K562 (cell line): ENCODE measurements around the gene ZMYND15. TPM values are rescaled to one million over a fixed set of nuclear protein-coding genes. Genes with fewer than 3 reads are reported as not detected.

Experiments
- ATAC-seq: fragments of 200-7000 bp; cut with Tn5 transposase; 3 replicates; pipeline ENCODE4 v1.9.1; 2020; ENCODE audit warnings: moderate library complexity
- BruUV-seq: library from RNA; stranded (reverse); fragments of 400-500 nt; replicated peaks from 2 replicates; lab custom pipeline; 2021; lab: Mats Ljungman, UMichigan
- CTCF ChIA-PET: fragments of 300-600 bp; formaldehyde crosslinking; extraction: SDS; loops from one replicate; lab custom pipeline; 2021; ENCODE audit warnings: low intra/inter-chr PET ratio; lab: Yijun Ruan, JAX
- POLR2A ChIA-PET: fragments of 300-600, 350-650 bp; sonication (Branson Sonifier 250); formaldehyde crosslinking; extraction: SDS; loops from one replicate; lab custom pipeline; 2021; ENCODE audit warnings: antibody characterized with exemption, inconsistent platforms; lab: Yijun Ruan, JAX
- DNase-seq, 4 experiments: peaks; one replicate each; pipeline versions ENCODE4 v3.0.0 to v3.0.0-alpha.2; 2011 to 2018; ENCODE audit warnings: low spot score in 3 of 4, mixed read lengths in 3 of 4; ENCODE audit errors: extremely low read depth in 1 of 4
- FAIRE-seq: peaks from 2 replicates; lab custom pipeline; 2011; peaks lifted over from hg19 to GRCh38; lab: Jason Lieb, UNC
- H2AFZ ChIP-seq: 2 replicates; pipeline ENCODE4 v1.6.0; 2011; ENCODE audit warnings: low read depth, low read length, control low read depth, inconsistent platforms
- H3K27ac ChIP-seq: fragments of 200-600 bp; 3 replicates; pipeline ENCODE4 v1.8.0; 2011; ENCODE audit warnings: low read depth, mild to moderate bottlenecking, control low read depth, inconsistent platforms, low read length, moderate library complexity, mixed read lengths; ENCODE audit errors: extremely low read depth
- H3K27me3 ChIP-seq, 2 experiments: fragments of 300-600 bp in 1 of 2; 2 replicates in 1 of 2; 3 replicates in 1 of 2; pipeline versions ENCODE4 v1.6.0 to v1.8.0; 2011; ENCODE audit warnings: inconsistent platforms in 2 of 2, low read length in 2 of 2, mild to moderate bottlenecking in 1 of 2, mixed read lengths in 1 of 2, moderate library complexity in 1 of 2; ENCODE audit not compliant: control insufficient read depth in 2 of 2, insufficient read depth in 2 of 2
- H3K36me3 ChIP-seq: fragments of 300-600 bp; 3 replicates; pipeline ENCODE4 v1.8.0; 2011; ENCODE audit warnings: mild to moderate bottlenecking, low read length, inconsistent platforms; ENCODE audit not compliant: control insufficient read depth, insufficient read depth
- H3K4me1 ChIP-seq, 2 experiments: fragments of 200-600 bp in 1 of 2; replicated peaks in 1 of 2; 2 replicates in 1 of 2; 3 replicates in 1 of 2; pipeline versions ENCODE4 v1.5.1 to v1.8.0; 2011; ENCODE audit warnings: inconsistent platforms in 2 of 2, low read length in 2 of 2, mild to moderate bottlenecking in 1 of 2, mixed read lengths in 1 of 2, moderate library complexity in 1 of 2; ENCODE audit not compliant: control insufficient read depth in 2 of 2, insufficient read depth in 2 of 2
- H3K4me2 ChIP-seq: 2 replicates; pipeline ENCODE4 v1.6.1; 2011; ENCODE audit warnings: low read length, control low read depth, inconsistent platforms, mixed read lengths; ENCODE audit not compliant: insufficient read depth
- H3K4me3 ChIP-seq: fragments of 200-600 bp; sonication (generic), shearing (Covaris generic); 2 replicates; pipeline ENCODE4 v1.5.1; 2016; ENCODE audit warnings: control low read depth, inconsistent platforms
- H3K79me2 ChIP-seq: fragments of 200-600 bp; 3 replicates; pipeline ENCODE4 v1.8.0; 2011; ENCODE audit warnings: low read length, inconsistent platforms; ENCODE audit not compliant: control insufficient read depth, insufficient read depth
- H3K9ac ChIP-seq, 2 experiments: 2 replicates each; pipeline versions ENCODE4 v1.6.0 to v1.6.1; 2011; ENCODE audit warnings: low read depth in 2 of 2, low read length in 2 of 2, control low read depth in 1 of 2, inconsistent platforms in 1 of 2, mild to moderate bottlenecking in 1 of 2, mixed read lengths in 1 of 2; ENCODE audit not compliant: insufficient read depth in 1 of 2
- H3K9me1 ChIP-seq: one replicate; pipeline ENCODE4 v1.6.0; 2011; ENCODE audit warnings: inconsistent platforms, mild to moderate bottlenecking, low read length, moderate library complexity; ENCODE audit not compliant: control insufficient read depth, insufficient read depth
- H3K9me3 ChIP-seq: replicated peaks from 2 replicates; pipeline ENCODE4 v1.5.1; 2011; ENCODE audit warnings: low read depth, low read length, inconsistent platforms; ENCODE audit not compliant: control insufficient read depth, insufficient read depth
- H4K20me1 ChIP-seq: replicated peaks from 2 replicates; pipeline ENCODE4 v1.6.1; 2011; ENCODE audit warnings: low read length, inconsistent platforms, mixed read lengths; ENCODE audit not compliant: control insufficient read depth, insufficient read depth
- CHD4 ChIP-seq: fragments of 200-600 bp; sonication (generic); IDR thresholded peaks from 3 replicates; pipeline ENCODE4 v1.6.1; 2012; ENCODE audit warnings: low read depth, mild to moderate bottlenecking, mixed read lengths, low read length, inconsistent platforms; ENCODE audit not compliant: insufficient read depth, insufficient replicate concordance, poor library complexity, severe bottlenecking
- FOSL1 ChIP-seq: fragments of 200-800 bp; sonication (Bioruptor generic); conservative IDR thresholded peaks from 2 replicates; pipeline ENCODE4 v1.6.1; 2016; ENCODE audit warnings: missing genetic modification characterization, missing compliant biosample characterization
- HBP1 ChIP-seq: fragments of 450-650 bp; formaldehyde crosslinking; IDR thresholded peaks from 2 replicates; pipeline ENCODE4 v1.4.0; 2022; ENCODE audit warnings: missing genetic modification characterization
- KAT2B ChIP-seq: IDR thresholded peaks from one replicate; pipeline ENCODE4 v1.6.1; 2012; ENCODE audit warnings: low read depth, mild to moderate bottlenecking, control low read depth, inconsistent platforms, low read length, moderate library complexity
- KDM2B ChIP-seq: fragments of 250-450 bp; sonication (Bioruptor Pico); IDR thresholded peaks from 2 replicates; pipeline ENCODE4 v1.8.0; 2021; ENCODE audit warnings: mild to moderate bottlenecking, moderate library complexity
- MLX ChIP-seq, 2 experiments: fragments of 450-650 bp in 1 of 2; sonication (generic) in 1 of 2; formaldehyde crosslinking; conservative IDR thresholded peaks; 2 replicates each; pipeline versions ENCODE4 v1.4.0 to v1.8.1; 2020 to 2022; ENCODE audit warnings: mild to moderate bottlenecking in 1 of 2, missing genetic modification reagents in 1 of 2
- RUNX1 ChIP-seq: sonication (generic); IDR thresholded peaks from 2 replicates; pipeline ENCODE4 v1.6.1; 2016; ENCODE audit warnings: antibody characterized with exemption, low read depth
- SMARCA5 ChIP-seq: fragments of 450-650 bp; IDR thresholded peaks from 2 replicates; pipeline ENCODE4 v1.6.1; 2016
- TEAD4 ChIP-seq, 2 experiments: sonication (generic) in 1 of 2; formaldehyde crosslinking in 1 of 2; IDR thresholded peaks; 2 replicates each; pipeline versions ENCODE4 v1.6.1 to v1.8.0; 2012 to 2022; ENCODE audit warnings: borderline replicate concordance in 1 of 2, inconsistent platforms in 1 of 2, low read length in 1 of 2, mild to moderate bottlenecking in 1 of 2, missing genetic modification reagents in 1 of 2
- ZNF274 ChIP-seq: IDR thresholded peaks from 2 replicates; pipeline ENCODE4 v1.6.1; 2011; ENCODE audit warnings: low read depth, mild to moderate bottlenecking, low read length, moderate library complexity, borderline replicate concordance
- WGBS: fragments of 100-300 bp; shearing (Covaris generic); methylation state at CpG from one replicate; pipeline ENCODE4 v1.1.6; 2016; ENCODE audit warnings: low coverage, mixed read lengths; ENCODE audit not compliant: insufficient coverage; ENCODE audit errors: missing lambda C conversion rate; 5-methylcytosine and 5-hydroxymethylcytosine counted together
- in situ Hi-C: fragments of 300-500 bp; cut with MboI; formaldehyde crosslinking; loops from 4 replicates; pipeline ENCODE4 v1.15.0; 2018; ENCODE audit warnings: inconsistent platforms, mixed read lengths
- intact Hi-C: fragments of 100-400 bp; cut with micrococcal nuclease; formaldehyde crosslinking; loops from 2 replicates; pipeline ENCODE4 v1.14.2; 2022
- polyA plus RNA-seq, 8 experiments: library from polyadenylated mRNA; depleted of rRNA in 4 of 8; stranded (reverse) in 5 of 8; unstranded in 3 of 8; fragments of >200 nt; fragmentation: Nextera tagmentation in 2 of 8; fragmentation: Illumina TruSeq in 1 of 8; extraction: Ambion mirVana in 2 of 8; extraction: Trizol in 1 of 8; gene quantifications; 2 replicates each; pipeline versions ENCODE4 v1.2.1 to v1.2.3, GENCODE V29; 2011 to 2014; ENCODE audit warnings: inconsistent platforms in 1 of 8, missing spikeins in 1 of 8
- total RNA-seq, 7 experiments: library from RNA; depleted of rRNA in 6 of 7; stranded (reverse); fragments of >200 nt in 6 of 7; fragmentation: Illumina TruSeq in 2 of 7; extraction: Trizol in 2 of 7; gene quantifications; 2 replicates each; pipeline versions ENCODE4 v1.2.1 to v1.2.3, GENCODE V29; 2011 to 2021; ENCODE audit warnings: low replicate concordance in 1 of 7
- TF ChIP-seq, protein P1 (sequence below): sonication (generic); formaldehyde crosslinking; IDR thresholded peaks from 2 replicates; pipeline ENCODE4 v1.8.1; 2023; ENCODE audit warnings: mild to moderate bottlenecking, missing genetic modification reagents

Gene ZMYND15
- total and polyA plus RNA-seq, 9 of the 15 experiments (the other 6 are each of a cell fraction or from before 2014, with no cell fraction given) = 0.09 TPM; not detected in 8

- ChIA-PET POLR2A (interaction anchor here (0.6 to 1.1 kb wide), 3 partner anchors 13 to 847 kb away, joined by 3 read pairs; no protein-coding TSS in a partner anchor), CTCF (no interaction called here)
- no peak overlapping the region for H2AFZ ChIP-seq
- BruUV-seq = no TSS peak
- no peaks in the 10 kb centered on the region for H3K9me3 ChIP-seq
- peaks cover 0 to 25% of the 10 kb centered on the region in 2 experiments; a peak in 2 of 5 replicates for H3K4me1 ChIP-seq
- DNase-seq (no peak), ATAC-seq (no peak), FAIRE-seq (no peak)
- intact Hi-C loops = no loop called here
- in situ Hi-C loops = no loop called here
- 26% methylated on average over 3 of the region's 8 CpGs for WGBS
- H3K36me3 ChIP-seq = no peaks in the 10 kb centered on the region
- TF ChIP-seq TEAD4 (IDR thresholded peaks at IDR 0.05; ENCODE audit: low read length) (no peak), TEAD4 (CRISPR knock-in tag; IDR thresholded peaks at IDR 0.05; ENCODE audit: borderline replicate concordance) (no peak), SMARCA5 (no peak), CHD4 (no peak), HBP1 (CRISPR knock-in tag) (no peak), MLX (CRISPR knock-in tag; conservative IDR thresholded peaks at IDR 0.05) (no peak), FOSL1 (tag) (no peak), RUNX1 (no peak), KDM2B (no peak), ZNF274 (no peak), KAT2B (no peak)
- TF ChIP-seq, protein P1, sequence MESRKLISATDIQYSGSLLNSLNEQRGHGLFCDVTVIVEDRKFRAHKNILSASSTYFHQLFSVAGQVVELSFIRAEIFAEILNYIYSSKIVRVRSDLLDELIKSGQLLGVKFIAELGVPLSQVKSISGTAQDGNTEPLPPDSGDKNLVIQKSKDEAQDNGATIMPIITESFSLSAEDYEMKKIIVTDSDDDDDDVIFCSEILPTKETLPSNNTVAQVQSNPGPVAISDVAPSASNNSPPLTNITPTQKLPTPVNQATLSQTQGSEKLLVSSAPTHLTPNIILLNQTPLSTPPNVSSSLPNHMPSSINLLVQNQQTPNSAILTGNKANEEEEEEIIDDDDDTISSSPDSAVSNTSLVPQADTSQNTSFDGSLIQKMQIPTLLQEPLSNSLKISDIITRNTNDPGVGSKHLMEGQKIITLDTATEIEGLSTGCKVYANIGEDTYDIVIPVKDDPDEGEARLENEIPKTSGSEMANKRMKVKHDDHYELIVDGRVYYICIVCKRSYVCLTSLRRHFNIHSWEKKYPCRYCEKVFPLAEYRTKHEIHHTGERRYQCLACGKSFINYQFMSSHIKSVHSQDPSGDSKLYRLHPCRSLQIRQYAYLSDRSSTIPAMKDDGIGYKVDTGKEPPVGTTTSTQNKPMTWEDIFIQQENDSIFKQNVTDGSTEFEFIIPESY (CRISPR knock-in tag) = no peak
- H3K27me3 ChIP-seq = peaks cover 15 to 49% of the 10 kb centered on the region in 2 experiments
- no peaks in the 10 kb centered on the region for H3K79me2 ChIP-seq
- no peak overlapping the region for H3K4me2 ChIP-seq
- H3K9ac ChIP-seq = no peak overlapping the region
- H4K20me1 ChIP-seq = no peaks in the 10 kb centered on the region
- H3K27ac ChIP-seq = no peak overlapping the region
- H3K4me3 ChIP-seq = no peak overlapping the region
- H3K9me1 ChIP-seq = no peaks in the 10 kb centered on the region
Measured at GRCh38 chr17:4741544-4741943, 1.9 kb downstream of the ZMYND15 start.
